Heart left ventricle (tissue), 16 donors: ENCODE results near the gene NTM. TPM values are rescaled to one million over a fixed set of nuclear protein-coding genes. Genes with fewer than 3 reads are reported as not detected.

Source experiments
- ATAC-seq, 4 donors: fragments of 200-7000 bp; cut with Tn5 transposase; one replicate each; pipeline ENCODE4 v1.9.1; 2020 to 2022; ENCODE audit warnings: moderate library complexity in 4 of 4, mild to moderate bottlenecking in 3 of 4, moderate number of reproducible peaks in 1 of 4
- DNase-seq, 5 donors: peaks; one replicate each; pipeline ENCODE4 v3.0.0-alpha.2; 2020
- H3K27ac ChIP-seq, 12 donors: fragments of 200-600 bp; sonication (generic) in 4 of 12; one replicate each; pipeline versions ENCODE4 v1.5.0 to v1.8.0; 2016 to 2022; ENCODE audit warnings: mild to moderate bottlenecking in 2 of 12
- H3K27me3 ChIP-seq, 9 donors: fragments of 200-600 bp; sonication (generic) in 2 of 9; one replicate each; pipeline versions ENCODE4 v1.5.1 to v1.8.0; 2016 to 2022; ENCODE audit warnings: mild to moderate bottlenecking in 3 of 9
- H3K36me3 ChIP-seq, 9 donors: fragments of 200-600 bp; sonication (generic) in 2 of 9; one replicate each; pipeline versions ENCODE4 v1.5.0 to v1.8.0; 2018 to 2022; ENCODE audit warnings: mild to moderate bottlenecking in 2 of 9
- H3K4me1 ChIP-seq, 12 donors: fragments of 200-600 bp; sonication (generic) in 4 of 12; one replicate each; pipeline versions ENCODE4 v1.5.0 to v1.8.0; 2016 to 2022; ENCODE audit warnings: mild to moderate bottlenecking in 3 of 12
- H3K4me3 ChIP-seq, 12 donors: fragments of 200-600 bp; sonication (generic) in 4 of 12; one replicate each; pipeline versions ENCODE4 v1.5.0 to v1.8.0; 2017 to 2022; ENCODE audit warnings: mild to moderate bottlenecking in 9 of 12, moderate library complexity in 4 of 12
- H3K9me3 ChIP-seq, 12 donors: fragments of 200-600 bp; sonication (generic) in 4 of 12; one replicate each; pipeline versions ENCODE4 v1.5.0 to v1.8.0; 2016 to 2022; ENCODE audit warnings: mild to moderate bottlenecking in 1 of 12
- CTCF ChIP-seq, 12 donors: fragments of 200-600 bp; sonication (generic) in 4 of 12; IDR thresholded peaks; one replicate each; pipeline versions ENCODE4 v1.5.0 to v1.8.0; 2018 to 2022; ENCODE audit warnings: antibody characterized with exemption in 12 of 12, mild to moderate bottlenecking in 5 of 12
- POLR2A ChIP-seq, 2 donors: fragments of 450-650 bp; IDR thresholded peaks; one replicate each; pipeline ENCODE4 v1.6.1; 2017; ENCODE audit warnings: antibody characterized with exemption in 2 of 2, mild to moderate bottlenecking in 2 of 2, moderate library complexity in 2 of 2
- WGBS, 4 donors: extraction: QIAGEN DNeasy Blood & Tissue Kit in 2 of 4; methylation state at CpG; one replicate each; pipeline versions ENCODE4 v1.1.5 to v1.1.7; 2013 to 2018; 5-methylcytosine and 5-hydroxymethylcytosine counted together
- intact Hi-C, 10 donors: fragments of 100-400 bp; cut with DNase I; formaldehyde crosslinking; loops; one replicate each; pipeline versions ENCODE4 v1.11.1 to v1.14.2; 2022
- polyA plus RNA-seq, 2 donors: library from polyadenylated mRNA; stranded (reverse); fragments of 200-250 nt; gene quantifications; one replicate each; pipeline ENCODE4 v1.2.3, GENCODE V29; 2013
- total RNA-seq, 9 donors: library from RNA; depleted of rRNA in 2 of 9; stranded (reverse); fragments of >200 nt in 2 of 9; fragmentation: NEBNext Ultra II Directional in 3 of 9; extraction: Animal tissue kit (Norgen Biotek cat#: 25700) in 3 of 9; gene quantifications; one replicate each; pipeline versions ENCODE4 v1.1.0 to v1.2.4, GENCODE V29; 2016 to 2023
- donor health status: ischemic (EF 13 %, LVEDD 7.1; RV severe dilation, severe dysfunction).
- donor health status: healthy with polysubstance abuse.
- donor health status: DM: no; HTN: yes; CAD: no.
- donor health status: DM: no; HTN: no; CAD: no.
- donor health status: ischemic (EF 25% LVEDD 6.9; RV normal size, moderate dysfunction).
- donor health status: ischemic (EF 25% LVEDD 5.7; RV mildly dilated, moderate dysfunction).
- donor health status: healthy.
- donor health status: DM: yes; HTN: yes; CAD: no.
- donor health status: ischemic (EF 35%, LVEDD 5.7; RV mildly dilated, moderate dysfunction).
- donor health status: nonischemic (EF 11% LVEDD 7.7; RV severe dilation, severe dysfunction).
- donor health status: DM: yes; HTN: yes; CAD: no.
- donor health status: PGD.
- donor health status: ischemic (EF 29% LVEDD 5.4; RV normal size, mild dysfunction).
- donor health status: nonischemic (EF 23%, LVEDD 6.1; RV moderate dilation, normal function).

The NTM gene
- total and polyA plus RNA-seq, 11 donors = 0.40 to 7.7 (median 1.5) TPM

- no peak for TF ChIP-seq POLR2A (IDR thresholded peaks at IDR 0.05)
- TF ChIP-seq CTCF (IDR thresholded peaks at IDR 0.05) = no peak
- DNase-seq = no peak
- no peaks in the 10 kb centered on the region for H3K4me1 ChIP-seq
- intact Hi-C loops = no loop called here
- ATAC-seq = no peak
- whole genome bisulfite sequencing, 4 donors = 16 to 32% (median 31%) methylated on average over 7 to 9 of the region's 9 CpGs
- no peak overlapping the region for H3K27ac ChIP-seq
- H3K27me3 ChIP-seq = peaks cover 0 to 29% (median 3%) of the 10 kb centered on the region in 9 donors
- no peaks in the 10 kb centered on the region for H3K36me3 ChIP-seq
- H3K4me3 ChIP-seq = no peak overlapping the region
- H3K9me3 ChIP-seq = no peaks in the 10 kb centered on the region
Observed at GRCh38 chr11:131656839-131657211, 286.4 kb downstream of the NTM start.

- intact Hi-C loops = no loop called here
- H3K9me3 ChIP-seq = no peaks in the 10 kb centered on the region
- no peak overlapping the region for H3K4me3 ChIP-seq
- no peaks in the 10 kb centered on the region for H3K36me3 ChIP-seq
- DNase-seq (no peak), ATAC-seq (no peak)
- TF ChIP-seq CTCF (IDR thresholded peaks at IDR 0.05) (no peak), POLR2A (IDR thresholded peaks at IDR 0.05) (no peak)
- no peak overlapping the region for H3K27ac ChIP-seq
- 75 to 79% (median 78%) methylated on average over 17 of the region's 17 CpGs for WGBS, 4 donors
- no peaks in the 10 kb centered on the region for H3K4me1 ChIP-seq
- H3K27me3 ChIP-seq = peaks cover 0 to 29% (median 3%) of the 10 kb centered on the region in 9 donors
Observed at GRCh38 chr11:131658414-131658813, 288.0 kb downstream of the NTM start.

GRCh38 chr11:131658952-131659351, 288.5 kb downstream of the NTM start:
- Histone ChIP-seq H3K27ac (no peak overlapping the region), H3K9me3 (no peaks in the 10 kb centered on the region), H3K4me1 (no peaks in the 10 kb centered on the region), H3K27me3 (peaks cover 0 to 29% (median 3%) of the 10 kb centered on the region in 9 donors), H3K36me3 (no peaks in the 10 kb centered on the region), H3K4me3 (no peak overlapping the region)
- no peak for TF ChIP-seq POLR2A (IDR thresholded peaks at IDR 0.05)
- no peak for TF ChIP-seq CTCF (IDR thresholded peaks at IDR 0.05)
- WGBS, 4 donors = 76 to 91% (median 84%) methylated on average over 2 of the region's 2 CpGs
- ATAC-seq (no peak), DNase-seq (no peak)
- intact Hi-C loops = no loop called here

DNA sequence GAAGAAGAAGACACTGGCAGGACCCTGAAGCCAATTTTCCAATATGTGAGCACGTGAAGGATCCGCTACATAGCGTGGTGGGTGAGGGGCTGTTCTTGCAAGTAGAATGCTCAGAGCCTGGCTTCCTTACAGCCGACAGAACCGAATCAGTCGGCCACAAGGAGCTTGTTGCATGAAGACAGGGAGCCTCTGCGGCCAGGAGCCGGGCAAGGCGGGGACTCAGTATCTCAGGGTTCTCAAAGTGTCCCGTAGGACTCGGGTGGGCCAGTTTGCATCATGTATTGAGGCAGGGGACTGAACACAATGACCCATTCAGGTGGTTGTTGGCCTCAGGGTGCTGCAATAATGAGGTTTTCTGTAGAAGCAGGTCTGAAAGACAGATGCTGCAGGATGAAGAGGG, 289.5 kb downstream of the NTM start:
- Histone ChIP-seq H3K9me3 (no peaks in the 10 kb centered on the region), H3K4me1 (no peaks in the 10 kb centered on the region), H3K27me3 (peaks cover 0 to 20% (median 3%) of the 10 kb centered on the region in 9 donors), H3K36me3 (no peaks in the 10 kb centered on the region), H3K27ac (no peak overlapping the region), H3K4me3 (no peak overlapping the region)
- WGBS, 4 donors = 77 to 85% (median 79%) methylated on average over 11 of the region's 11 CpGs
- ATAC-seq = no peak
- TF ChIP-seq POLR2A (IDR thresholded peaks at IDR 0.05) (no peak), CTCF (IDR thresholded peaks at IDR 0.05) (no peak)
- DNase-seq = no peak
- intact Hi-C loops = loop anchor here in 1 of 10 donors (10.0 kb wide), 1 partner anchor 75 kb away; no protein-coding TSS in a partner anchor
